GM19193 (cell line): Measurements from ENCODE around the gene HECTD2.

Experiments
- POLR2A ChIP-seq: IDR thresholded peaks from 4 replicates; pipeline ENCODE4 v1.6.1; 2011; ENCODE audit not compliant: insufficient read depth, insufficient read length; ENCODE audit errors: extremely low read depth

Gene HECTD2

GRCh38 chr10:91549262-91549661 lies 139.1 kb downstream of the HECTD2 start:
- no peak for TF ChIP-seq POLR2A

- TF ChIP-seq POLR2A: no peak
Measured at GRCh38 chr10:91550021-91550420, 139.9 kb downstream of the HECTD2 start.

GRCh38 chr10:91551856-91552255 lies 141.7 kb downstream of the HECTD2 start:
- no peak for TF ChIP-seq POLR2A

DNA sequence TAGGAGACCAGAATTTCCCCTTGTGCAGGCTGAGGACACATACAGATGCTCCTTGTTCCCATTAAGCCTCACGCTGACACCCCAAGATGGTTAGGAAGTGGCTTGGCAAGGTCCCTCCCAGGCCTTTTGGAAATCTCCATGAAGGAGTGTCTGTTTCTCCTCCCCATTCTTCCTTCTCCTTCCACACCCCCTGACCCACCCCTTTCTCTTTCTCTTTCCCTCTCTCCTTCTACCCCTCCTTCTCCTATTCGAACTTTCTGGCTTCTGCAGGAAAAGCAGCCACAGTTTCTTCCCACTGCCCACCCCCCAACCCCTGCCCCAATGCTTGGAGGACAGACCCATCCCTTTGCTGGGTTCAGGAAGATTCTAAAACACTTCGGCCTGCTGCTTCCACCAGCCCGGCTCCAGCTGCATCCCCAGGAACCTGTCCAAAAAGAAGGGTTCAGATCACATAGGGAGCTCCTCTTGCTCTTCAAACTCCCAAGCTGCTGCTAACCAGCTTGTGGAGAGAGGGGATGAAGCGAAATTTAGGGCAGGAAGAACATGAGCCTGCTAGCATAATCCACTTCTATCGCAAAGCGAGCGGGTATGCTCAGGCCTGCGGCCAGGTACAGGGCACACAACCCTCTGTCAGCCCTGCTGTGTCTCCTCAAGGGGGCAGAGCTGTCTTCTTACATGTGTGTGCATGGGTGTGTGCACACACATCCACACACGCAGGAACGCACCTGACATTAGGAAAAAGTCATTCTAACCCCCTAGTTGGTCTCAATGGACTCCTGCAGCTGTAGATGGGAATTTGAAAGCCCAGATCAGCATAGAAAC lies 142.3 kb downstream of the HECTD2 start:
- no peak for TF ChIP-seq POLR2A

DNA sequence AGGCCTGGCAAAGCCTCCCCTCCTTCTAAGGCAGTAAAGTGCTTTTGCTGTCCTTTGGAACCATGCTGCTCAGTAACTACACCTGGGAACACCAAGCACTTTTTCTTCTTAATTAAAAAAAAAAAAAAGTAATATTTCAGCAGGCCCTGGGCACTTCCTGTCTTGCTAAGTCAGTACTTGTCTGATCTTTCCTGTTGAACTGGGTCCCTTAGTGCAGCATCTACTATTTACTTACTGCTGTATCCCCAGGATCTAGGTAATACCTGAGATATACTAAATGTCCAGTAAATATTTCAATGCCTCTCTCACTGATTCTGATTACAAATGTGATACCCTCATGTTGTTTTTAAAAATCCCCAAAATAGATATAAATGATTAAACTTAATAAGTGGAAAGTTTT lies 145.3 kb downstream of the HECTD2 start:
- TF ChIP-seq POLR2A: no peak

DNA sequence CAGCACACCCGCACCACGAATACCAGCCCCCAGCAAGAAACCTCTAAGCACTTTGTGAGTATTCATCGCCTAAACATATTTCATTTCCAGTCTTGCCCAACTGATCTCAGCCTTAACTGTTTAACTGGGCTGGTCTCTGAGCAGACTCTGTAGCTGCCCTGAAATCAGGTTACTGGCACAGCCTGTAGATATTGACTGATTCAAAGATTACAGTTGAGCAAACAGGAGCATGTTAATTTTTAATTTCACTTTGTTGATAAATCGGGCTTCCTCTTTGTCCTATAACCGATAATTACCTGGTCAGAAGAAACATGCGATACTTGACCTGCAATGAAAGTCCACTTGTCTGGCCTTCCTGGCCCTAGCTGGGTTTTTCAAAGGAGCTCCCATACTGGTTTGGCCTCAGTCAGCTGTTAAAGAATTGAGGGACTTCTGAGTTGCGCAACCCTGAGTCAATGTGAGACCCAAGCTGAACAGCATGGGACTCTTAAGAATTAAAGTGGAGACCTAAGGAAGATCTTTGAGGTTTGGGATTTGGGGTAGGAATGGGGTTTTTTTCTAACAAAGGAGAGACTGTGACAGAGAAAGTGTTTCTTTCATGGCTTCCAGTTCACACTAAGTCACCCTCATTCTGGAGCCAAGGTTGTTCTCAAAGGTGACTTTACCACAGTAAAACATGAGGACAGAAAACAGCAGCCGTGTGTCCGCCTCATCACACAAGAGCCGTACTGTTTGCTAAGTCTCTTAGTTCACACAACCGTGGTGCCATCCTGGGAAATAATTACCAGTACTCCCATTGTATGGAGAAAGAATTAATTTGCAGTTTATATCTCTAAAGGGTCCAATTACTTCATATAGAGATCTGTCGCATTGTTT lies 146.8 kb downstream of the HECTD2 start:
- no peak for TF ChIP-seq POLR2A

DNA sequence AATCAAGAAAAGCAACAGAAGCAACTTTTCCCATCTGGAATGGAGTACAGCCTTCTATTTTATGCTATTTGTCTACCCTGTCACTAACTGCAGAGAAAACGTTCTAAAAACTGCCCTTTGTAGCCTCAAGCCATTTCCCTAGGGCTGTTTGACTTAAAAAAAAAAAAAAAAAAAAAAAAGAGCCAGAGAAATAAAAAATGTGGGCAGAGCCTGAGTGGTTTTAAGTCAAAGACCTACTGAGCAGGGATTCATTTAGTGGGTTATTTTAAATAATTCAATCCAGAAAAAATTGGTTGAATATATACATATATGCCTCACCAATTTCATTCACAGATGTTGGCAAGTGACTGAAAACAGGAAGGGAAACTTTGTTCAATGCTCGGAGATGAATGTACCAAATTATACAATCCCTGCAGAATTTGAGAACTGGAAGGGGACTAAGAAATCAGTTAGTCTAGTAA lies 147.5 kb downstream of the HECTD2 start:
- no peak for TF ChIP-seq POLR2A

- TF ChIP-seq POLR2A: no peak
Measured at GRCh38 chr10:91558473-91558872, 148.3 kb downstream of the HECTD2 start.

GRCh38 chr10:91559169-91559568 lies 149.0 kb downstream of the HECTD2 start:
- no peak for TF ChIP-seq POLR2A

- TF ChIP-seq POLR2A: no peak
Measured at GRCh38 chr10:91559750-91560149, 149.6 kb downstream of the HECTD2 start.

- no peak for TF ChIP-seq POLR2A
Measured at GRCh38 chr10:91562839-91563581, 152.9 kb downstream of the HECTD2 start.

GRCh38 chr10:91564026-91564425 lies 153.9 kb downstream of the HECTD2 start:
- no peak for TF ChIP-seq POLR2A
